ENCODE measurements around the gene CCDC6. TPM values are rescaled to one million over a fixed set of nuclear protein-coding genes. Genes with fewer than 3 reads are reported as not detected.

Gene CCDC6
- total and polyA plus RNA-seq, 2 of the 4 experiments (the other 2 are of a cell fraction), result 21.8 to 30.8 TPM

- H4K91ac ChIP-seq (ENCODE audit: insufficient read depth, low read depth, low read length), result no peak overlapping the region
- WGBS, 2 experiments (ENCODE audit: extremely low coverage in 2 of 2, insufficient read length in 1 of 2), result no CpG with 5 or more reads among the region's 2 CpGs
- dilution Hi-C loops (cut with HindIII; ENCODE audit: low sequenced_read_pairs, unreplicated experiment), result no loop called here
Observed at GRCh38 chr10:59878289-59878688, 28.1 kb downstream of the CCDC6 start.

More at GRCh38 chr10:59878289-59878688, 28.1 kb downstream of the CCDC6 start:
- TF ChIP-seq BHLHE40 (IDR thresholded peaks at IDR 0.05; ENCODE audit: low read depth, low read length) (no peak), MXI1 (IDR thresholded peaks at IDR 0.05; ENCODE audit: borderline replicate concordance, low read depth, low read length) (no peak), RFX5 (IDR thresholded peaks at IDR 0.05; ENCODE audit: low read depth, low read length) (no peak), CTCF (conservative IDR thresholded peaks at IDR 0.05; ENCODE audit: low read depth, low read length) (no peak), NFE2L2 (IDR thresholded peaks at IDR 0.05; ENCODE audit: low read depth, low read length) (no peak), RCOR1 (IDR thresholded peaks at IDR 0.05; ENCODE audit: insufficient replicate concordance, low read length) (no peak), MAZ (IDR thresholded peaks at IDR 0.05; ENCODE audit: borderline replicate concordance, low read depth, low read length) (no peak), CHD1 (IDR thresholded peaks at IDR 0.05; ENCODE audit: low read depth, low read length) (no peak), MAFK (IDR thresholded peaks at IDR 0.05; ENCODE audit: low read depth, low read length) (no peak)
- Histone ChIP-seq H3K4me3 (ENCODE audit: insufficient read depth, low read depth, low read length) (no peak overlapping the region), H2BK120ac (ENCODE audit: low read depth, low read length) (no peak overlapping the region), H2AK9ac (replicated peaks; ENCODE audit: low read depth, low read length, poor library complexity) (no peak overlapping the region), H3K36me3 (ENCODE audit: control insufficient read depth, insufficient read depth, low read length) (no peaks in the 10 kb centered on the region), H4K8ac (ENCODE audit: low read depth in 2 of 2, low read length in 2 of 2) (peak overlapping the region in 1 of 2 experiments; percentile 8; a peak in 1 of 4 replicates), H3K4me1 (ENCODE audit: control insufficient read depth, insufficient read depth, low read length) (peaks cover under 1% of the 10 kb centered on the region; the same call in 1 of the 2 replicates), H2AFZ (replicated peaks; ENCODE audit: low read length, poor library complexity) (no peak overlapping the region), H3K18ac (ENCODE audit: low read depth, low read length) (no peak overlapping the region), H2BK15ac (ENCODE audit: low read depth, low read length) (no peak overlapping the region), H2BK5ac (ENCODE audit: low read depth, low read length, poor library complexity, severe bottlenecking) (no peak overlapping the region), H3K4ac (ENCODE audit: low read depth, low read length) (no peak overlapping the region), H3K9me1 (ENCODE audit: insufficient read depth, low read length) (no peaks in the 10 kb centered on the region; the same call in 1 of the 2 replicates), H3K4me2 (ENCODE audit: low read depth, low read length) (no peak overlapping the region), H4K5ac (ENCODE audit: low read depth, low read length) (no peak overlapping the region), H4K20me1 (ENCODE audit: insufficient read depth, low read length) (peaks cover 14% of the 10 kb centered on the region; the same call in 1 of the 2 replicates), H3K79me1 (ENCODE audit: low read depth in 1 of 2, low read length in 2 of 2) (peaks cover 41 to 80% of the 10 kb centered on the region in 2 experiments), H2BK20ac (ENCODE audit: low read depth, low read length) (peak overlapping the region; percentile 20; the same call in 1 of the 2 replicates), H3K23ac (ENCODE audit: low read depth, low read length) (peak overlapping the region; percentile 77; the same call in 1 of the 2 replicates), H3K27ac (ENCODE audit: insufficient read depth, low read length) (no peak overlapping the region), H3K56ac (ENCODE audit: extremely low read depth, insufficient read depth, low read length) (no peak overlapping the region), H2AK5ac (ENCODE audit: low read depth, low read length) (no peak overlapping the region; the same call in 1 of the 2 replicates), H3K9ac (ENCODE audit: low read depth, low read length) (no peak overlapping the region), H3K27me3 (ENCODE audit: control insufficient read depth, insufficient read depth, low read length) (no peaks in the 10 kb centered on the region), H3K14ac (replicated peaks; ENCODE audit: low read depth, low read length) (peak overlapping the region; percentile 77; the same call in 1 of the 2 replicates), H3K9me3 (ENCODE audit: control insufficient read depth, insufficient read depth, low read length) (no peaks in the 10 kb centered on the region)
- no TSS peak for BruUV-seq (replicated peaks)
- CTCF ChIA-PET, result no interaction called here
- DNase-seq (no peak), ATAC-seq (ENCODE audit: low read depth) (no peak)
- in situ Hi-C loops (cut with MboI; ENCODE audit: low sequenced_read_pairs), result loop anchor here (25.0 kb wide), 1 partner anchor 534 kb away; no protein-coding TSS in a partner anchor
- POLR2A ChIA-PET (ENCODE audit: unreplicated experiment), result no interaction called here
- intact Hi-C loops (cut with micrococcal nuclease), result no loop called here

Measured in IMR-90 (cell line).